ENCODE results near the gene AIFM3. TPM values are rescaled to one million over a fixed set of nuclear protein-coding genes. Genes with fewer than 3 reads are reported as not detected.
"Not testable (repeated sequence)": the region's sequence is repeated elsewhere in the genome, so short reads cannot be mapped to it uniquely, and the experiment has no call there.

AIFM3 gene
- polyA plus RNA-seq, 1 donor, result 0.45 TPM

- DNase-seq, result no peak
These were observed 26.1 kb upstream of the AIFM3 start for GRCh38 chr22:20940904-20941385.

DNA sequence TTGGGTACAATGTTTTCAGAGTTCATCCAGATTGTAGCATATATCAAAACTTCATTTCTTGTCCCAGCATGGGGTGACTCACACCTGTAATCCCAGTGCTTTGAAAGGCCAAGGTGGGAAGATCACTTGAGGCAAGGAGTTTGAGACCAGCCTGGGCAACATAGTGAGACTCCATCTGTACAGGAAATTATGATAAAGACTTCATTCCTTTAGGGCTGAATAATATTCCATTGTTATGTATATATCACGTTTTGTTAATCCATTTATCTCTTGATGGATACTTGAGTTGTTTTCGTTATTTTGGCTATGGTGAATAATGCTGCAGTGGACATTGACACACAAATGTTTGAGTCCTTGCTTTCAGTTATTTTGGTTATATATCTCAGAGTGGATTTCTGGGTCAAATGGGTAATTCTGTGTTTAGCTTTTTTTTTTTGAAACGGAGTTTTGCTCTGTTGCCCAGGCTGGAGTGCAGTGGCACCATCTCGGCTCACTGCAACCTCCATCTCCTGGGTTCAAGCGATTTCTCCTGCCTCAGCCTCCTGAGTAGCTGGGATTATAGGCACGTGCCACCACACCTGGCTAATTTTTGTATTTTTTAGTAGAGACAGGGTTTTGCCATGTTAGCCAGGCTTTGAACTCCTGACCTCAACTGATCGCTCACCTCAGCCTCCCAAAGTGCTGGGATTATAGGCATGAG is 24.7 kb upstream of the AIFM3 start:
- DNase-seq, result not testable (repeated sequence)

GRCh38 chr22:20943104-20943933 is 23.7 kb upstream of the AIFM3 start:
- no peak for DNase-seq

DNA sequence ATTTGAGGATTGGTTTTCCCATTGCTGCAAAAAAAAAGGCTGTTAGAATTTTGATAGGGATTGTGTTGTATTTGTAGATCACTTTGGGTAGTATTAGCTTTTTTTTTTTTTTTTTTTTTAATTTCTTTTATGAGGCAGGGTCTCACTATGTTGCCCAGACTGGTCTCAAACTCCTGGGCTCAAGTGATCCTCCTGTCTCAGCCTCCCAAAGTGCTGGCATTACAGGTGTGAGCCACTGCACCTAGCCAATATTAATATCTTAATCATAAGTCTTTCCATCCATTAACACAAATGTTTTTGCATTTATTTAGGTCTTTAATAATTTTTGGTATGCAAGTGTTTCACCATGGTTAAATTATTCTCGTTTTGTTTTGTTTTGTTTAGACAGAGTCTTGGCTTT is 23.0 kb upstream of the AIFM3 start:
- no peak for DNase-seq

GRCh38 chr22:20945578-20945934 is 21.5 kb upstream of the AIFM3 start:
- no peak for DNase-seq

DNA sequence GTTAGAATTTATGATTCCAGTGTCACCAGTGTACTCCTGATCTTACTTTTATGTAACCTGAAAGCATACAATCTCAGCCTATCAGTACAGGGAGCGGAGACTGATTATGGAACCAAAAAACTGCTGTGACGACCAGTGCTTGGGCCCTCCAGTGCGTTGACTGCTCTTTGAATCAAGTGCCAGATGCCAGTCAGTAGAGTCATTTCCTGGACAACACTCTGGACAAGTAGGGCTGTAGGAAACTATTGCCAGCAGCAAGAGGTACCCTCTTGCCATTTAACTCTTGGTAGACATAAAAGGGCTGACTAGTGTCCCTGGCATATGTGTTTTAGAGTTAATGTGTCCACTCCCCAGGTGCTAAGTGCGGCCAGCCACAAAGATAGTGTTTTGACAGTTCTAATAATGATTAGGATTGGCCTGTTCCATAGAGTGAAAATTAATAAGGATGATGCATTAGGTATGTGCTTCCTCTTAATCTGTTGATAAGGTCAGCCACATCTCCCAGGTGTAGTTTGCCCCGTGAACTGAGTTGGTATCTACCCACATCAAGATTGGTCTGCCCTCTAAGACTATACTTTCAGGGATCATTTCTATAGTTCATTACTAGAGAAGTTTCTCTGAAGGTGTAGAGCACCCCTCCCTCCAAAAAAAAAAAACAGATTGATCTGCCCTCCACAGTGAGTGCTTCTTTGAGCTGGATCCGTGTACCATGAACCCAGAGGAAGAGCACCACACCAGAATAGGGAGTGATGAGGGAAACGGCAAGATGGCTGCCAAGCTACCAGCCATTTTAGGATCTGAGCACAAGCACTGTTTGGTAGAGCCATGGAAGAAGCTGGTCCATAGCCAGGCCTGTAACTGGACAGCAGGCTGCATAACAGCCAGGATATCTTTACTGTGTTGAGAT is 20.7 kb upstream of the AIFM3 start:
- no peak for DNase-seq

- DNase-seq, result no peak
These were observed 20.1 kb upstream of the AIFM3 start for GRCh38 chr22:20946991-20947390.

GRCh38 chr22:20948450-20948849 is 18.6 kb upstream of the AIFM3 start:
- DNase-seq, result no peak

GRCh38 chr22:20948989-20949388 is 18.1 kb upstream of the AIFM3 start:
- no peak for DNase-seq

GRCh38 chr22:20949698-20950183 is 17.3 kb upstream of the AIFM3 start:
- no peak for DNase-seq

DNA sequence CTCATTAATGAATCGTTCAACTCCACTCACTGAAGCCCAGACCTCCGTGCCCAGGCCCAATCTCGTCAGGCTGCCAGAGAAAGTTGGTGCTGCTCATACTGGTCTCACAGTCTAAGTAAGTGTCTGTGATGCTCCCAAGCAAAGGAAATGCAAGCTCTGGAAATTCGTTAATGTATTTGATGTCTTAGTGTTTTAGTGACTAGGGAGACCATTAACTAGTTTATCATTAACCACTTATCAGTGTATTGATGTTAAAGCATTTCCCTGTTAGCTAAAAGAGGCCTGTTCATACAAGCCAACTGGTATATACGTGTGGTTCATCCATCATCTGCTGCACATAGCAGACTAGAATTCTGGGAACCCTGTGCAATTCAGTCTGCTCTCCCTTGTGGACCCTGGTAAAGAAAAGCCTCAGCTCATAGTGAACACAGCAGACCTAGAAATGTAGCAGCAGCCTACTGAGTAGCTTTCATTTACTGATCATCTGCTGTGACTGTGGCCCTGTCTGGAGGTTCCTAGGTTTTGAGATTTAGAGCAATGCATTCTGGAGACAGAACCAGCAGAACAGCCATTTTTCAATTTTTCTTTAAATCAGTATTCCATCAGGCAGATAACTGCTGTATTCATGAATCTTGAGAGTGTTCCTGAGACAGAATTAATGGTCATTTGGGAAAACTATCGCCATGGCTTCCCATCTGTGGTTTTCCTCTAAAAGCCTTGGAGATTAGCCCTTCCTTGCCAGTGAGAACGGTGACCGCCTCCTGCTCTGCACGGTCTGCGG is 15.7 kb upstream of the AIFM3 start:
- no peak for DNase-seq

DNA sequence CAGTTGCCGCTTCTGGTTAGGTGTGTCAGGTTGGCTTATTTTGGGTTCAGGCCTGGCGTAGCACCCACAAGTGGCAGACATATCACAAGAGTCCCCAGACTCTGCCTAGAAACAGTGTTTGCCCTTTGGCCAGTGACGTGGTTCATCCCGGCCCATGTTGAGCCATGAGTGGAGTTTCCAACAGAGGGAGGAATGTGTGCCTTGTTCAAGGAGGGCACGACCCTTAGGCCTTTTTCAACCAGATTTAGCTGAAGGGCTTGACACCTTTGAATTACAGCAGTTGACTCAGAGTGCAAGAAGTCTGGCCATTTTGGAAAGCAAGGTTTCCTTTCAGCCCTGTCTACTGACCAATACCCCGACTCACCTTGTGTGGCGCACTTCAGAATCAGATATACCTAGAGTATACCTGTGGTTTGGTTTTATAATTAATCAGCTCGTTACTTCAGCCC is 15.1 kb upstream of the AIFM3 start:
- no peak for DNase-seq

GRCh38 chr22:20952544-20953341 is 14.3 kb upstream of the AIFM3 start:
- DNase-seq, result no peak

- no peak for DNase-seq
These were observed 13.8 kb upstream of the AIFM3 start for GRCh38 chr22:20953342-20953608.

DNA sequence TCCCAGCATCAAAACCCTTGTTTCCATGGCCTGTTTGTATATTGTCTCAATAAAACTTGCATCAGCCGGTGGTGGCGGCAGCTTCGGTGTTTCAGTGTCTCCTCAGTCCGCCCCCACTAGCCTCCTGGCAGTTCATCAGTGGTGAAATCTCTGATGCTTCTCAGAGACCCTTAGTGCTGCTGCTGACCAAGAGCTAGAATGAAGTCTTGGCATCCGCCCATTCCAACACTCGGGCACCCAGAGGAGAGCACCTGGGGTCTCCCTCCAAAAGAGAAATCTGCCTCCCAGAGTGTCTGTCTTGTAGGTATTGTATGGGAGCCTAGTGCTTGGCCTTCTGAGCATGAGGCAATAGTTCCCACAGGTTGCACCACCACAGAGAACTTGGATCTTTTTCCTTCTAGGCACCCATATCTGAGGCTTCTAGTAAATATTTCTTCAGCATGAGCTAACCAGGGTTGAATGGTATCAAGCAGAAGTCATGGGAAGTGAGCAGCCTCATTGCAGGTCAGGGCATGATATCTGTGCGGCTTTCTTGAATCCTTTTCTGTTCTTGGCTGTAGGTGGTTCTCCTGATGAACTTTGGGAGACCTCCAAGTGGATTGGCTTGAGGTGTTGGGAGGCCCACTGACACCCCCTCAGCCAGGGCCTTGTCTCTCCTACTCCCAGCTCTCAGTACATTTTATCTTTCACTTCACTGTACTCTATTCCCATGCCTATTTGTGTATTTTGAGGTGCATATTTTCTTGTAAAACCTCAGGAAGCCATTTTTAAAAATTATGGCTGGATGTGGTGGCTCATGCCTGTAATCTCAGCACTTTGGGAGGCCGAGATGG is 13.2 kb upstream of the AIFM3 start:
- DNase-seq, result no peak

DNA sequence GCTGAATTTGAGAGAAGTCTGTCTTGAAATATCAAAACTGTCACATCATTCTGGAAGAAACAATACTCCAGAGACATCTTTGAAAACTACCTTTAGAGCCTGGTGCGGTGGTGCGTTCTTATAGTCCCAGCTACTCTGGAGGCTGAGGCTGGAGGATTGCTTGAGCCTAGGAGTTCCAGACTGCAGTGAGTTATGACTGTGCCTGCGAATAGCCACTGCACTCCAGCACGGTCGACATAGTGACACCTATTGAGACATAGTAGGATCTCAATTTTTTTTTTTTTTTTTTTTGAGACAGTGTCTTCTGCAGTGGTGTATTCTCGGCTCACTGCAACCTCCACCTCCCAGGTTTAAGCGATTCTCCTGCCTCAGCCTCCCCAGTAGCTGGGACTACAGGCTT is 11.5 kb upstream of the AIFM3 start:
- DNase-seq, result no peak

DNA sequence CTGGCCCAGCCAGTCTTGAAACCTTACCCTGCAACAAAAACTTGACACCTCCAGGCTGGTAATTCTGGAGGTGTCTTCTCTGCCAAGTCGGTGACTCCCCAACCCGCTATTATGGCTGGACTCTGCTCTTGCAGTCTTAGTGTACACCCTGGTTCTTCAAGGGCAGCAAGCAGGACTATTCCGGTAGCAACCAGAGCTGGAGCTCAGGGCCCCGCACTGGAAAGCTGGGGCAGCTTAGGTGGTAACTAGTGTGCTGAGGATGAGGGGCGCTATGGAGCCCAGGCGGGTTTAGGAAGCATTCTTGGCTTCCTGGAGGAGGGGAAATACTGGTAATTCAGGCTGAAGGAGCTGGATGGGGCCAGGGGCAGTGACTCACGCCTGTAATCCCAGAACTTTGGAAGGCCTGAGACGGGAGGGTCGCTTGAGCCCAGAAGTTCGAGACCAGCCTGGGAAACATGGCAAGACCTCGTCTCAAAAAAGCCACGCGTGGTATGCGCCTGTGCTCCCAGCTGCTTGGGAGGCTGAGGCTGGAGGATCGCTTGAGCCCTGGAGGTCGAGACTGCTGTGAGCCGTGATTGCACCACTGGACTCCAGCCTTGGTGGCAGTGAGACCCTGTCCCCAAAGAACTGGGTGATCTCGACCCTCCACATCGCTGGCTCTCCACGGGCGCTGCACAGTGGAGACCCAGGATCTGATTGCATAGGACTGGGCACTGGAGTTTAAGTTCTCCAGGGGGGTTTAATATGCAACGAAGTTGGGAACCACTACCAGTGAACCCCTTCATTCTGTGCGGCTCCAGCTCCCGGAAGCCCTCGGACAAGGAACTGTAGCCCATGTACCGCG is 10.6 kb upstream of the AIFM3 start:
- DNase-seq, result no peak

- DNase-seq, result no peak
These were observed 9.9 kb upstream of the AIFM3 start for GRCh38 chr22:20957102-20957682.
